CD4-positive, alpha-beta T cell treated with Interleukin-21 for 1 hour (primary cell): ENCODE data around the gene NUP50.

Experiments used
- DNase-seq: peaks from one replicate; pipeline ENCODE4 v3.0.0-alpha.2; 2020

NUP50 gene

GRCh38 chr22:45163451-45164269 lies at the start of gene NUP50:
TSS of gene NUP50 (plus strand) at chr22:45163925. CDS start at chr22:45168178, 4,253 bp downstream.
- peak; percentile 97 for DNase-seq

- DNase-seq = no peak
Measured at GRCh38 chr22:45120440-45120839, 43.3 kb upstream of the NUP50 start.

GRCh38 chr22:45120931-45121330 lies 42.8 kb upstream of the NUP50 start:
- DNase-seq = no peak

GRCh38 chr22:45124176-45124847 lies 39.4 kb upstream of the NUP50 start:
- DNase-seq = no peak

GRCh38 chr22:45125188-45125587 lies 38.5 kb upstream of the NUP50 start:
- no peak for DNase-seq

GRCh38 chr22:45127866-45128265 lies 35.9 kb upstream of the NUP50 start:
- DNase-seq = no peak

GRCh38 chr22:45129703-45130524 lies 33.8 kb upstream of the NUP50 start:
- DNase-seq = peak; percentile 31

GRCh38 chr22:45130891-45131290 lies 32.8 kb upstream of the NUP50 start:
- no peak for DNase-seq

GRCh38 chr22:45131749-45132148 lies 32.0 kb upstream of the NUP50 start:
- DNase-seq = no peak

- DNase-seq = no peak
Measured at GRCh38 chr22:45134313-45134712, 29.4 kb upstream of the NUP50 start.

- no peak for DNase-seq
Measured at GRCh38 chr22:45136594-45136993, 27.1 kb upstream of the NUP50 start.

- no peak for DNase-seq
Measured at GRCh38 chr22:45139693-45140092, 24.0 kb upstream of the NUP50 start.

GRCh38 chr22:45142376-45142775 lies 21.3 kb upstream of the NUP50 start:
- no peak for DNase-seq

- DNase-seq = no peak
Measured at GRCh38 chr22:45144916-45145315, 18.8 kb upstream of the NUP50 start.

- no peak for DNase-seq
Measured at GRCh38 chr22:45149671-45150070, 14.1 kb upstream of the NUP50 start.

GRCh38 chr22:45150139-45150538 lies 13.6 kb upstream of the NUP50 start:
- DNase-seq = no peak

- no peak for DNase-seq
Measured at GRCh38 chr22:45151503-45151902, 12.2 kb upstream of the NUP50 start.

GRCh38 chr22:45154383-45154782 lies 9.3 kb upstream of the NUP50 start:
- DNase-seq = no peak

GRCh38 chr22:45155050-45155840 lies 8.5 kb upstream of the NUP50 start:
- DNase-seq = no peak

- no peak for DNase-seq
Measured at GRCh38 chr22:45157907-45158306, 5.8 kb upstream of the NUP50 start.

GRCh38 chr22:45159652-45160462 lies 3.9 kb upstream of the NUP50 start:
- no peak for DNase-seq

- no peak for DNase-seq
Measured at GRCh38 chr22:45162531-45162930, 1.2 kb upstream of the NUP50 start.
